Trophoblast cell (in vitro differentiated cells and primary cell): ENCODE data around the gene CORO2B.
A peak's percentile ranks its signal among the peaks of the same experiment; 100 is the strongest.

Experiments used
- DNase-seq, 2 donors: peaks; one replicate each; pipeline ENCODE4 v3.0.0-alpha.2; 2016
- H2AFZ ChIP-seq: 2 replicates; pipeline ENCODE4 v1.6.1; 2013; ENCODE audit warnings: low read length, moderate library complexity, mild to moderate bottlenecking; ENCODE audit not compliant: insufficient read depth, poor library complexity
- H2AK5ac ChIP-seq: 2 replicates; pipeline ENCODE4 v1.6.1; 2013; ENCODE audit warnings: mild to moderate bottlenecking, low read length
- H2BK120ac ChIP-seq: 2 replicates; pipeline ENCODE4 v1.6.1; 2013; ENCODE audit warnings: low read length, mild to moderate bottlenecking, moderate library complexity; ENCODE audit not compliant: insufficient read depth, poor library complexity
- H2BK12ac ChIP-seq: 2 replicates; pipeline ENCODE4 v1.6.1; 2013; ENCODE audit warnings: mild to moderate bottlenecking, low read length, moderate library complexity
- H2BK5ac ChIP-seq: 2 replicates; pipeline ENCODE4 v1.6.1; 2013; ENCODE audit warnings: low read length, low read depth, moderate library complexity, mild to moderate bottlenecking; ENCODE audit not compliant: poor library complexity
- H3K14ac ChIP-seq: 2 replicates; pipeline ENCODE4 v1.6.1; 2013; ENCODE audit warnings: mild to moderate bottlenecking, low read length
- H3K18ac ChIP-seq: 2 replicates; pipeline ENCODE4 v1.6.1; 2013; ENCODE audit warnings: mild to moderate bottlenecking, low read length
- H3K23ac ChIP-seq: 2 replicates; pipeline ENCODE4 v1.6.1; 2013; ENCODE audit warnings: low read length
- H3K27ac ChIP-seq: 2 replicates; pipeline ENCODE4 v1.5.1; 2013; ENCODE audit warnings: low read depth, mild to moderate bottlenecking, inconsistent platforms, low read length, moderate library complexity
- H3K27me3 ChIP-seq: 2 replicates; pipeline ENCODE4 v1.6.1; 2013; ENCODE audit warnings: inconsistent platforms, mild to moderate bottlenecking, low read length, moderate library complexity; ENCODE audit not compliant: insufficient read depth
- H3K36me3 ChIP-seq, 2 experiments: 1 replicate in 1 of 2; 2 replicates in 1 of 2; pipeline ENCODE4 v1.6.1; 2013; ENCODE audit warnings: low read length in 2 of 2, mild to moderate bottlenecking in 2 of 2, moderate library complexity in 1 of 2; ENCODE audit not compliant: insufficient read depth in 2 of 2, control insufficient read depth in 1 of 2
- H3K4ac ChIP-seq: 2 replicates; pipeline ENCODE4 v1.6.1; 2013; ENCODE audit warnings: low read depth, mild to moderate bottlenecking, low read length, moderate library complexity
- H3K4me1 ChIP-seq, 2 experiments: 1 replicate in 1 of 2; 2 replicates in 1 of 2; pipeline ENCODE4 v1.6.1; 2013; ENCODE audit warnings: low read length in 2 of 2, mild to moderate bottlenecking in 2 of 2, moderate library complexity in 1 of 2; ENCODE audit not compliant: insufficient read depth in 2 of 2, control insufficient read depth in 1 of 2
- H3K4me2 ChIP-seq: 2 replicates; pipeline ENCODE4 v1.6.1; 2013; ENCODE audit warnings: inconsistent platforms, mild to moderate bottlenecking, low read length, moderate library complexity
- H3K4me3 ChIP-seq: 2 replicates; pipeline ENCODE4 v1.5.1; 2013; ENCODE audit warnings: mild to moderate bottlenecking, low read depth, low read length, inconsistent platforms
- H3K79me1 ChIP-seq: one replicate; pipeline ENCODE4 v1.6.1; 2013; ENCODE audit warnings: low read length
- H3K79me2 ChIP-seq: 2 replicates; pipeline ENCODE4 v1.6.1; 2013; ENCODE audit warnings: low read length, mild to moderate bottlenecking; ENCODE audit not compliant: control insufficient read depth, insufficient read depth, poor library complexity
- H3K9ac ChIP-seq: 2 replicates; pipeline ENCODE4 v1.6.1; 2013; ENCODE audit warnings: mild to moderate bottlenecking, low read length
- H3K9me3 ChIP-seq: 2 replicates; pipeline ENCODE4 v1.6.1; 2013; ENCODE audit warnings: low read depth, mild to moderate bottlenecking, control low read depth, inconsistent platforms, low read length; ENCODE audit not compliant: insufficient read depth
- H4K12ac ChIP-seq: 2 replicates; pipeline ENCODE4 v1.6.1; 2013; ENCODE audit warnings: low read depth, mild to moderate bottlenecking, low read length, moderate library complexity
- H4K8ac ChIP-seq: 2 replicates; pipeline ENCODE4 v1.6.1; 2013; ENCODE audit warnings: low read depth, mild to moderate bottlenecking, low read length, moderate library complexity
- H4K91ac ChIP-seq: one replicate; pipeline ENCODE4 v1.6.1; 2013; ENCODE audit warnings: low read depth, mild to moderate bottlenecking, low read length, moderate library complexity
- WGBS: extraction: QIAGEN DNeasy Blood & Tissue Kit; methylation state at CpG from one replicate; pipeline ENCODE4 v1.1.7; 2013; ENCODE audit warnings: missing lambda C conversion rate; ENCODE audit not compliant: insufficient read length, insufficient coverage; ENCODE audit errors: extremely low coverage; 5-methylcytosine and 5-hydroxymethylcytosine counted together

The CORO2B gene

GRCh38 chr15:68599560-68600071, 20.8 kb downstream of the CORO2B start:
- no peak overlapping the region for H3K18ac ChIP-seq
- H2AFZ ChIP-seq, result no peak overlapping the region
- H3K14ac ChIP-seq, result no peak overlapping the region
- no peak overlapping the region for H3K4me3 ChIP-seq
- no peak overlapping the region for H3K9ac ChIP-seq
- H3K23ac ChIP-seq, result no peak overlapping the region
- no peak overlapping the region for H3K4me2 ChIP-seq
- H3K79me1 ChIP-seq, result no peaks in the 10 kb centered on the region
- no peak overlapping the region for H2BK5ac ChIP-seq
- no peak overlapping the region for H4K8ac ChIP-seq
- no peaks in the 10 kb centered on the region for H3K79me2 ChIP-seq
- no peak overlapping the region for H4K12ac ChIP-seq
- H3K9me3 ChIP-seq, result peaks cover 4% of the 10 kb centered on the region
- no peaks in the 10 kb centered on the region for H3K36me3 ChIP-seq
- no peaks in the 10 kb centered on the region for H3K4me1 ChIP-seq
- H3K27ac ChIP-seq, result no peak overlapping the region
- DNase-seq, result no peak
- no peak overlapping the region for H2AK5ac ChIP-seq
- no CpG with 5 or more reads among the region's 7 CpGs for WGBS
- no peak overlapping the region for H2BK120ac ChIP-seq
- H4K91ac ChIP-seq, result no peak overlapping the region
- H3K27me3 ChIP-seq, result no peaks in the 10 kb centered on the region
- no peak overlapping the region for H2BK12ac ChIP-seq
- H3K4ac ChIP-seq, result no peak overlapping the region

GRCh38 chr15:68601206-68602197, 22.7 kb downstream of the CORO2B start:
- H3K9ac ChIP-seq, result no peak overlapping the region

GRCh38 chr15:68602459-68603215, 23.8 kb downstream of the CORO2B start:
- no peak overlapping the region for H2BK12ac ChIP-seq
- no peak overlapping the region for H3K23ac ChIP-seq
- no peaks in the 10 kb centered on the region for H3K4me1 ChIP-seq
- no peak overlapping the region for H3K27ac ChIP-seq
- peaks cover 4% of the 10 kb centered on the region for H3K9me3 ChIP-seq
- H3K27me3 ChIP-seq, result no peaks in the 10 kb centered on the region
- H4K91ac ChIP-seq, result no peak overlapping the region
- H3K14ac ChIP-seq, result no peak overlapping the region
- WGBS, result no CpG with 5 or more reads among the region's 11 CpGs
- H3K4me2 ChIP-seq, result no peak overlapping the region
- no peak overlapping the region for H2BK5ac ChIP-seq
- H3K36me3 ChIP-seq, result no peaks in the 10 kb centered on the region
- H3K4ac ChIP-seq, result no peak overlapping the region
- no peak overlapping the region for H3K9ac ChIP-seq
- no peak overlapping the region for H3K4me3 ChIP-seq
- no peak overlapping the region for H4K12ac ChIP-seq
- H3K18ac ChIP-seq, result no peak overlapping the region
- H4K8ac ChIP-seq, result no peak overlapping the region
- no peaks in the 10 kb centered on the region for H3K79me1 ChIP-seq
- no peak overlapping the region for H2AFZ ChIP-seq
- no peak for DNase-seq
- H3K79me2 ChIP-seq, result no peaks in the 10 kb centered on the region
- H2AK5ac ChIP-seq, result no peak overlapping the region
- no peak overlapping the region for H2BK120ac ChIP-seq

More at GRCh38 chr15:68601206-68602197, 22.7 kb downstream of the CORO2B start:
- Histone ChIP-seq H3K14ac (no peak overlapping the region), H2AFZ (peak overlapping the region; percentile 39), H3K4me3 (no peak overlapping the region), H4K8ac (no peak overlapping the region), H3K4me2 (no peak overlapping the region), H3K79me1 (no peaks in the 10 kb centered on the region), H3K79me2 (no peaks in the 10 kb centered on the region), H3K23ac (no peak overlapping the region), H2BK12ac (no peak overlapping the region), H2BK5ac (no peak overlapping the region), H3K36me3 (no peaks in the 10 kb centered on the region), H3K4ac (no peak overlapping the region), H3K18ac (no peak overlapping the region), H3K9me3 (peaks cover 4% of the 10 kb centered on the region), H2AK5ac (no peak overlapping the region), H3K27ac (no peak overlapping the region), H2BK120ac (no peak overlapping the region), H4K12ac (no peak overlapping the region), H4K91ac (no peak overlapping the region), H3K27me3 (no peaks in the 10 kb centered on the region), H3K4me1 (no peaks in the 10 kb centered on the region)
- WGBS, result no CpG with 5 or more reads among the region's 23 CpGs
- no peak for DNase-seq

GRCh38 chr15:68603216-68603595, 24.4 kb downstream of the CORO2B start:
- Histone ChIP-seq H3K27ac (no peak overlapping the region), H3K79me2 (no peaks in the 10 kb centered on the region), H3K36me3 (no peaks in the 10 kb centered on the region), H3K9me3 (peaks cover 4% of the 10 kb centered on the region), H3K4ac (no peak overlapping the region), H3K23ac (no peak overlapping the region), H3K9ac (no peak overlapping the region), H4K12ac (no peak overlapping the region), H3K4me2 (no peak overlapping the region), H2BK5ac (no peak overlapping the region), H3K4me3 (no peak overlapping the region), H2BK120ac (no peak overlapping the region), H3K4me1 (peaks cover 0 to 3% of the 10 kb centered on the region in 2 experiments), H2AK5ac (no peak overlapping the region), H3K79me1 (no peaks in the 10 kb centered on the region), H4K91ac (no peak overlapping the region), H4K8ac (no peak overlapping the region), H2AFZ (no peak overlapping the region), H2BK12ac (no peak overlapping the region), H3K14ac (no peak overlapping the region), H3K18ac (no peak overlapping the region), H3K27me3 (no peaks in the 10 kb centered on the region)
- WGBS, result no CpG with 5 or more reads among the region's 5 CpGs
- DNase-seq, result no peak
